A172 (cell line): Measurements from ENCODE around the gene GMPS. TPM values are rescaled to one million over a fixed set of nuclear protein-coding genes. Genes with fewer than 3 reads are reported as not detected.
"Not testable (repeated sequence)": the region's sequence is repeated elsewhere in the genome, so short reads cannot be mapped to it uniquely, and the experiment has no call there.

Experiments used
- DNase-seq: peaks from one replicate; pipeline ENCODE4 v3.0.0-alpha.2; 2015; ENCODE audit warnings: low spot score
- total RNA-seq: library from RNA; depleted of rRNA; stranded (reverse); fragments of >200 nt; shearing (Covaris generic); gene quantifications from 2 replicates; pipeline ENCODE4 v1.2.3, GENCODE V29; 2014

Gene GMPS
- total RNA-seq, 1 experiment from 2014 or later = 155 TPM

- DNase-seq = no peak
These were observed 2.6 kb downstream of the GMPS start for GRCh38 chr3:155872904-155873646.

- DNase-seq = no peak
These were observed 5.6 kb downstream of the GMPS start for GRCh38 chr3:155876037-155876436.

DNA sequence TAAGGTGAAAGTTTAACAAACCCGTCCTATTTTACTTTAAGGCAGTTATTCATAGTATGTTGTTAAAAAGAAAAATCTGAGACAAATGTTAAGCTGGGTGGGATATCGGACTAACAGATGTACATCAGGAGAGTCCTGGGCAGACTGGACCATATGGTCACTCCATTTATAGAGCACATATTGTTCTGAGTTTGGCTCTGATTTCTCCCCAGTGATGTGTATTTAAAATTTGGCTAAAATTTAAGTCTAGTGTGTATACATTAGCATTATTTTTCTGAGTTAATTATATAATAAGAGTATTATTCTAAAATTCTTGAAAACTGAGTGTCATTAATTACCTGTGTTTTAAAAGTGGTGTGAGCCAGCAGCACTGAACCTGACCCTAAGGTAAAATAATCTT, 6.1 kb downstream of the GMPS start:
- no peak for DNase-seq

- DNase-seq = no peak
These were observed 9.8 kb downstream of the GMPS start for GRCh38 chr3:155880286-155880685.

GRCh38 chr3:155884292-155884691, 13.8 kb downstream of the GMPS start:
- DNase-seq = no peak

GRCh38 chr3:155885292-155885691, 14.8 kb downstream of the GMPS start:
- DNase-seq = no peak

- not testable (repeated sequence) for DNase-seq
These were observed 15.9 kb downstream of the GMPS start for GRCh38 chr3:155886348-155886747.

- DNase-seq = no peak
These were observed 16.5 kb downstream of the GMPS start for GRCh38 chr3:155886915-155887314.

- DNase-seq = no peak
These were observed 18.8 kb downstream of the GMPS start for GRCh38 chr3:155889212-155889611.

GRCh38 chr3:155889952-155890351, 19.5 kb downstream of the GMPS start:
- DNase-seq = no peak

DNA sequence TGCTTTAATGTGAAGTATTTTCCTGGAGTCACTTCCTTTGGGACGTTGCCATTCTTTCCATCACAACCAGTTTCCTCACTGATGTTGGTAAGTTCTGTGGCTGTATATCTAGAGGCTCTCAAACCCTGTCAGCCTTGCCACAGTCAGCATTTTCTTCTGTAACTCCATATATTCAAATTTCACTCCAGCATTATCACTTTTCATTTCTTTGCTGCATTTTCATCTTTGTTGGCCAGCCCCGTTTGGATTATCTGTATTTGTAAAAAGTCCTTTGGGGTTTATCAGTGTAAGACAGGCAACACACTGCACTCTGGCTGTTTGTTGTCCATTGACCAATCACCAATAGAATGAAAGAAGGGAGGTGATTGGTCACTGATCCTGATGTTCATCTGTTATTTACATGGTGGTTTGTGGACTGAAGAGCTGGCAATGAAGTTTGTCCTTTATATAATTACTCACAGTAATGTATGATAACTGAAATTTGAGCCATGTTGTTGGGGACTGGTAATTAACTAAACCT, 20.3 kb downstream of the GMPS start:
- no peak for DNase-seq

- no peak for DNase-seq
These were observed 20.9 kb downstream of the GMPS start for GRCh38 chr3:155891321-155891720.

DNA sequence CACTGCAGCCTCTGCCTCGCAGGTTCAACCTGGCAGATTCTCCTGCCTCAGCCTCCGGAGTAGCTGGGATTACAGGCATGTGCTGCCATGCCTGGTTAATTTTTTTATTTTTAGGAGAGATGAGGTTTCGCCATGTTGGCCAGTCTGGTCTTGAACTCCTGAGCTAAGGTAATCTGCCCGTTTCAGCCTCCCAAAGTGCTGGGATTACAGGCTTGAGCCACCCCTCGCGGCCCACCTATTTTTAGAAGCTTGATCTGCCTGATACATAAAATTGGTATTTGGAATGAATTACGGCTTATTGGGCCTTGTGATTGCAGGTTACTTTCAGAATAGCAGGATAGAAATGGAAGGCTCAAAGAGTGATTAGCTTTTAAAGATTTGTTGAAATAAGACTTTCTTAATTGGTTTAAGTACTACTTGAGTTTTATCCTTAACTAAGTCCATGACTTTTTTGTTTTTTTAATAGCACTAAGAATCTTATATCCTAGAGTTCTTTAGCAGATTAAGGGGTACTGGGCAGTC, 25.0 kb downstream of the GMPS start:
- DNase-seq = no peak

DNA sequence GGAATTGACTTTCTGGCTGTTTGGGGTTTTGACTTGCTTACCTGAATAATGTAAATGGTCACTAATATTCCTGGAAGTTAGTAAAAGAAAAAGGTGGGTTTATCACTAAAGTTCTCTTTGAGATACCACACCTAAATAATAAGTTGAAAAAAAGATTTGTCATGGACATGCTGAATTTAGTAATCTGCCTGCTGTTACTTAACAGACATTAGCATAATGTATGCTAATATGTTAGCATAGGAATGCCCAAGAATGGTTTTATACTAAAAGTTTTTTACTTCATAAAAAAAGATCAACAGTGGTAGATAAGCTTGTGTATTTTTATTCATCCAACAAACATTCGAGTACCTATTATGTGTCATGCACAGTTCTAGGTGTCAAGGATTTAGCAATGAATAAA, 36.5 kb downstream of the GMPS start:
- DNase-seq = no peak

DNA sequence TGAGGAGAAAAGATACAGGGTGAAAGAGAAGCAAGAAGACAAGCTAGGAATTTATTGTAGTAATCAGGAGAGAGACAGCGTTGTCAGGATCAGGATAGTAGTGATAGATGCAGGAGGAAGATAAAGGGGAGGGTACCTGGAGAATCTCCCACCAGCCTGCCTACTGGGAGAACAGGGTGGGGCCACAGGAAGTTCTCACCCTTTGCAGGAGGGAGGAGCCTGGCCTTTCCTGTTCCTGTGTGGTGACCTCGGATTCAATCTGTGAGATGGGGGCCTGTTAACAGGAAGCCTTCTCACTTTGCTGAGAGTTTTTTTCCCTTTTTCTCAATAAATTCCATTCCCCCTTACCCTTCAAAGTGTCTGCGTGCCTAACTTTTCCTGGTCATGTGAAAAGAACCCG, 37.6 kb downstream of the GMPS start:
- no peak for DNase-seq

GRCh38 chr3:155908605-155909004, 38.2 kb downstream of the GMPS start:
- no peak for DNase-seq

DNA sequence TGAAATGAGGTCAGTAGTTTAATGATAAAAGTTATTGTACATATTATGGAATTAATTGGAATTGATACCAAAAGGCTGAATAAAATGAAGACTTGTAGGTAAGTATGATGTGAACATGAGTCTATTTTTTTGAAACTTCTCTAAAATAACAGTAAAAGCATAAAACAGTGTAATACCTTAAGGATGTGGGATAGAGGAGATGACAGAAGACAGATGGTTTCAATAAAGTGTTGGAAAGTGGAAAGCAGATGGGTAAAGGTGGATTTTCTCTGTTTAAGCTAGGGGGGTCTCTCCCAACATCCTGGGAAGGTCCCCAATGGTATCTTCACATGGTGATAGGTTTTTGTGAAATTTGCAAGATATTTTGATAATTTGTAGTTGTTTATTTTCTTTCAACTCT, 41.6 kb downstream of the GMPS start:
- DNase-seq = no peak

- no peak for DNase-seq
These were observed 42.2 kb downstream of the GMPS start for GRCh38 chr3:155912579-155913190.

DNA sequence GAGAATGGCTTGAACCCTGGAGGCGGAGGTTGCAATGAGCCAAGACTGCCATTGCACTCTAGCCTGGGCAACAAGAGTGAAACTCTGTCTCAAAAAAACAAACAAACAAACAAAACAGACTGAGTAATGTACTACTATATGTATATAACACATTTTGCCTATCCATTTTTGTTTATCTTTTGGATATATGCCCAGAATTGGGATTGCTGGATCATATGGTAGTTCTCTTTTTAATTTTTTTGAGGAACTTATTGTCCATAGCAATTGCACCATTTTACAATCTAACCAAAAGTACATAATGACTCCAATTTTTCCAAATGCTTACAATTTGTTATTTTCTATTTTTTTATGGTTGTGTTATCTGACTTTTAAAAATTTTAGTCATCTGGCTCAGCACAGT, 47.3 kb downstream of the GMPS start:
- no peak for DNase-seq

DNA sequence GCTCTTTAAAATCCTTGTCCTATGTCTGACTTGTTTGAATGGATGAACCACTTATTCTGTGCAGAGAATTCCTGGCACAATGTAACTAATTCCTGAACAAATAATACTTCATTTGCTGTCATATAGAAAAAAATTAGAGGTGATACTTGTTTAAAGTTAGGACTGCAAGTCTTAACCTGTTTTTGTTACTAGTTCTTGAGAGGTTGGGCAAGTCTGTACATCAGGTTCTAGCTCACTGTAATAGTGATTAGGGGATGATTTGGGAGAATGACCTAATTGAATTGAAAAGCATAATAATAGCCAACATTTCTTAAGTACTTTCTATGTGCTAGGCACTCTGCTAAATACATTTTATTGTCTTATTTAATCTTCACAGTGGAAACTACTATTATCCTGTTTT, 49.3 kb downstream of the GMPS start:
- DNase-seq = no peak

- no peak for DNase-seq
These were observed 51.0 kb downstream of the GMPS start for GRCh38 chr3:155921486-155921885.

- DNase-seq = no peak
These were observed 63.8 kb downstream of the GMPS start for GRCh38 chr3:155934230-155934629.

- DNase-seq = no peak
These were observed 68.0 kb downstream of the GMPS start for GRCh38 chr3:155938409-155938808.
